ENCODE measurements around the gene LMTK3. TPM values are rescaled to one million over a fixed set of nuclear protein-coding genes. Genes with fewer than 3 reads are reported as not detected.

LMTK3 gene
- total and polyA plus RNA-seq, 2 of the 13 experiments (the other 11 are each of a cell fraction or from before 2014, with no cell fraction given) = 0.18 to 0.29 TPM

DNA sequence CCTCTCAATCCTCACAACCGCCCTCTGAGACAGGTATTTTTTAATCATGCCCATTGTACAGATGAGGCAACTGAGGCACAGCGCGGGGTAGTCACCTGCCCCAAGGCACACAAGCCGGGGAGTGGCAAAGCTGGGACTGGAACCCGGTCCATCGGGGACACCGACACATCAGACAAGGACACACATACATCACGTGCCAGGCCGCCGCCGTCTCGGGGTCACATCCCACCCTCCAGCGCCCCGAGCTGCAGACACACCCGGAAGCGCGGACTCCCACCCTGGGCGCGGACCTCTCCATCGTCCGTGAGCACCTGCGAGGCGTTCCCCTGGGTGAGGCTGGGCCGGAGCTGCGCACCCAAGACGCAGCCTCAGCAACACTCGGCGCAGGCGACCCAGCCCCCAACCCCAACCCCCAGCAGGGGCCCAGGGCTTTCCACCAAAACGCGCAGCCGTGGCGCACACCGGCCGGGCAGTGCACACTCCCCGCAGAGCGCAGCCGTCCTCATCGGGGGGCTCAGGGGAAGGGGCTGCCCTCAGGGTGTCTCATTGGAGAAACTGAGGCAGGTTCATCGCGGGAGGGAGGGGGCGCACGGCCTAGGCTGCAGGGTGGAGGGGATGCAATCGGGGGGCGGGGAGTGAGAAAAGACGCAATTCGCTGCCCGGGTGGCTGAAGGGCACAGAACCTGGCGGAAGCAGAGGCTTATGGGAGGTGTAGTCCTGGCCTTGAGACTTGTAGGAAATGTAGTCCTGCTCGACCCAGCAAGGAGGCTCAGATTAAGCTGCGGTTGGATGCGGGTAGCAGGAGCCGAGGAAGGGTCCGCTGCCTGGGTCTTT, 1.9 kb upstream of the LMTK3 start (continued):
- TF ChIP-seq ZNF615 (CRISPR knock-in tag; IDR thresholded peaks at IDR 0.05; ENCODE audit: borderline replicate concordance) = no peak
- TF ChIP-seq, protein P1, sequence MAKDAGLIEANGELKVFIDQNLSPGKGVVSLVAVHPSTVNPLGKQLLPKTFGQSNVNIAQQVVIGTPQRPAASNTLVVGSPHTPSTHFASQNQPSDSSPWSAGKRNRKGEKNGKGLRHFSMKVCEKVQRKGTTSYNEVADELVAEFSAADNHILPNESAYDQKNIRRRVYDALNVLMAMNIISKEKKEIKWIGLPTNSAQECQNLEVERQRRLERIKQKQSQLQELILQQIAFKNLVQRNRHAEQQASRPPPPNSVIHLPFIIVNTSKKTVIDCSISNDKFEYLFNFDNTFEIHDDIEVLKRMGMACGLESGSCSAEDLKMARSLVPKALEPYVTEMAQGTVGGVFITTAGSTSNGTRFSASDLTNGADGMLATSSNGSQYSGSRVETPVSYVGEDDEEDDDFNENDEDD (CRISPR knock-in tag; IDR thresholded peaks at IDR 0.05; ENCODE audit: borderline replicate concordance) = peak; percentile 19; the same call in 1 of the 2 replicates
- TF ChIP-seq GABPB1 (CRISPR knock-in tag; IDR thresholded peaks at IDR 0.05) = peak; percentile 92
- no peak for TF ChIP-seq MED13 (CRISPR knock-in tag; IDR thresholded peaks at IDR 0.05)
- peak; percentile 52; the same call in 1 of the 2 replicates for TF ChIP-seq CBFB (CRISPR knock-in tag; IDR thresholded peaks at IDR 0.05)
- TF ChIP-seq FOSL2 (CRISPR knock-in tag; IDR thresholded peaks at IDR 0.05) = peak; percentile 5; the same call in 1 of the 2 replicates
- TF ChIP-seq, protein P2, sequence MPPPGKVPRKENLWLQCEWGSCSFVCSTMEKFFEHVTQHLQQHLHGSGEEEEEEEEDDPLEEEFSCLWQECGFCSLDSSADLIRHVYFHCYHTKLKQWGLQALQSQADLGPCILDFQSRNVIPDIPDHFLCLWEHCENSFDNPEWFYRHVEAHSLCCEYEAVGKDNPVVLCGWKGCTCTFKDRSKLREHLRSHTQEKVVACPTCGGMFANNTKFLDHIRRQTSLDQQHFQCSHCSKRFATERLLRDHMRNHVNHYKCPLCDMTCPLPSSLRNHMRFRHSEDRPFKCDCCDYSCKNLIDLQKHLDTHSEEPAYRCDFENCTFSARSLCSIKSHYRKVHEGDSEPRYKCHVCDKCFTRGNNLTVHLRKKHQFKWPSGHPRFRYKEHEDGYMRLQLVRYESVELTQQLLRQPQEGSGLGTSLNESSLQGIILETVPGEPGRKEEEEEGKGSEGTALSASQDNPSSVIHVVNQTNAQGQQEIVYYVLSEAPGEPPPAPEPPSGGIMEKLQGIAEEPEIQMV (CRISPR knock-in tag; IDR thresholded peaks at IDR 0.05; ENCODE audit: low read depth) = 0 out of 2 replicates have a peak, but pooled peaks have one; percentile 37
- TF ChIP-seq HOXA9 (CRISPR knock-in tag; IDR thresholded peaks at IDR 0.05; ENCODE audit: borderline replicate concordance) = no peak
- peak; percentile 66 for TF ChIP-seq RBFOX2 (IDR thresholded peaks at IDR 0.05; ENCODE audit: low read depth, low read length)
- TF ChIP-seq, protein P3, sequence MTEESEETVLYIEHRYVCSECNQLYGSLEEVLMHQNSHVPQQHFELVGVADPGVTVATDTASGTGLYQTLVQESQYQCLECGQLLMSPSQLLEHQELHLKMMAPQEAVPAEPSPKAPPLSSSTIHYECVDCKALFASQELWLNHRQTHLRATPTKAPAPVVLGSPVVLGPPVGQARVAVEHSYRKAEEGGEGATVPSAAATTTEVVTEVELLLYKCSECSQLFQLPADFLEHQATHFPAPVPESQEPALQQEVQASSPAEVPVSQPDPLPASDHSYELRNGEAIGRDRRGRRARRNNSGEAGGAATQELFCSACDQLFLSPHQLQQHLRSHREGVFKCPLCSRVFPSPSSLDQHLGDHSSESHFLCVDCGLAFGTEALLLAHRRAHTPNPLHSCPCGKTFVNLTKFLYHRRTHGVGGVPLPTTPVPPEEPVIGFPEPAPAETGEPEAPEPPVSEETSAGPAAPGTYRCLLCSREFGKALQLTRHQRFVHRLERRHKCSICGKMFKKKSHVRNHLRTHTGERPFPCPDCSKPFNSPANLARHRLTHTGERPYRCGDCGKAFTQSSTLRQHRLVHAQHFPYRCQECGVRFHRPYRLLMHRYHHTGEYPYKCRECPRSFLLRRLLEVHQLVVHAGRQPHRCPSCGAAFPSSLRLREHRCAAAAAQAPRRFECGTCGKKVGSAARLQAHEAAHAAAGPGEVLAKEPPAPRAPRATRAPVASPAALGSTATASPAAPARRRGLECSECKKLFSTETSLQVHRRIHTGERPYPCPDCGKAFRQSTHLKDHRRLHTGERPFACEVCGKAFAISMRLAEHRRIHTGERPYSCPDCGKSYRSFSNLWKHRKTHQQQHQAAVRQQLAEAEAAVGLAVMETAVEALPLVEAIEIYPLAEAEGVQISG (CRISPR knock-in tag; IDR thresholded peaks at IDR 0.05) = peak; percentile 78
- peak; percentile 35 for TF ChIP-seq GABPA (IDR thresholded peaks at IDR 0.05; ENCODE audit: low read depth, low read length)
- TF ChIP-seq GABPA (CRISPR knock-in tag; IDR thresholded peaks at IDR 0.05; ENCODE audit: low read depth) = peak; percentile 88
- TF ChIP-seq ZNF619 (CRISPR knock-in tag; IDR thresholded peaks at IDR 0.05) = no peak
- TF ChIP-seq, protein P4, sequence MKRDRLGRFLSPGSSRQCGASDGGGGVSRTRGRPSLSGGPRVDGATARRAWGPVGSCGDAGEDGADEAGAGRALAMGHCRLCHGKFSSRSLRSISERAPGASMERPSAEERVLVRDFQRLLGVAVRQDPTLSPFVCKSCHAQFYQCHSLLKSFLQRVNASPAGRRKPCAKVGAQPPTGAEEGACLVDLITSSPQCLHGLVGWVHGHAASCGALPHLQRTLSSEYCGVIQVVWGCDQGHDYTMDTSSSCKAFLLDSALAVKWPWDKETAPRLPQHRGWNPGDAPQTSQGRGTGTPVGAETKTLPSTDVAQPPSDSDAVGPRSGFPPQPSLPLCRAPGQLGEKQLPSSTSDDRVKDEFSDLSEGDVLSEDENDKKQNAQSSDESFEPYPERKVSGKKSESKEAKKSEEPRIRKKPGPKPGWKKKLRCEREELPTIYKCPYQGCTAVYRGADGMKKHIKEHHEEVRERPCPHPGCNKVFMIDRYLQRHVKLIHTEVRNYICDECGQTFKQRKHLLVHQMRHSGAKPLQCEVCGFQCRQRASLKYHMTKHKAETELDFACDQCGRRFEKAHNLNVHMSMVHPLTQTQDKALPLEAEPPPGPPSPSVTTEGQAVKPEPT (CRISPR knock-in tag; IDR thresholded peaks at IDR 0.05; ENCODE audit: low read depth) = 0 out of 2 replicates have a peak, but pooled peaks have one; percentile 63
- TF ChIP-seq ZNF749 (CRISPR knock-in tag; IDR thresholded peaks at IDR 0.05; ENCODE audit: borderline replicate concordance) = no peak
- TF ChIP-seq, protein P5, sequence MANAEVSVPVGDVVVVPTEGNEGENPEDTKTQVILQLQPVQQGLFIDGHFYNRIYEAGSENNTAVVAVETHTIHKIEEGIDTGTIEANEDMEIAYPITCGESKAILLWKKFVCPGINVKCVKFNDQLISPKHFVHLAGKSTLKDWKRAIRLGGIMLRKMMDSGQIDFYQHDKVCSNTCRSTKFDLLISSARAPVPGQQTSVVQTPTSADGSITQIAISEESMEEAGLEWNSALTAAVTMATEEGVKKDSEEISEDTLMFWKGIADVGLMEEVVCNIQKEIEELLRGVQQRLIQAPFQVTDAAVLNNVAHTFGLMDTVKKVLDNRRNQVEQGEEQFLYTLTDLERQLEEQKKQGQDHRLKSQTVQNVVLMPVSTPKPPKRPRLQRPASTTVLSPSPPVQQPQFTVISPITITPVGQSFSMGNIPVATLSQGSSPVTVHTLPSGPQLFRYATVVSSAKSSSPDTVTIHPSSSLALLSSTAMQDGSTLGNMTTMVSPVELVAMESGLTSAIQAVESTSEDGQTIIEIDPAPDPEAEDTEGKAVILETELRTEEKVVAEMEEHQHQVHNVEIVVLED (CRISPR knock-in tag; IDR thresholded peaks at IDR 0.05; ENCODE audit: borderline replicate concordance) = peak; percentile 13; the same call in 1 of the 2 replicates
- TF ChIP-seq ZIK1 (CRISPR knock-in tag; IDR thresholded peaks at IDR 0.05; ENCODE audit: borderline replicate concordance, low read depth) = no peak
- TF ChIP-seq NFE2 (CRISPR knock-in tag; IDR thresholded peaks at IDR 0.05) = no peak
- TF ChIP-seq ZNF143 (CRISPR knock-in tag; IDR thresholded peaks at IDR 0.05) = peak; percentile 93
- TF ChIP-seq GATAD2A (CRISPR knock-in tag; IDR thresholded peaks at IDR 0.05) = no peak

All from HepG2 (cell line).